Chondrocyte (in vitro differentiated cells): ENCODE results near the gene MAB21L2. TPM values are rescaled to one million over a fixed set of nuclear protein-coding genes. Genes with fewer than 3 reads are reported as not detected.

Experiments used
- DNase-seq: peaks from one replicate; pipeline ENCODE4 v3.0.0; 2021; ENCODE audit warnings: mixed read lengths, low spot score
- H3K27ac Mint-ChIP-seq: one replicate; pipeline ENCODE4 v1.8.0; 2021; ENCODE audit warnings: mild to moderate bottlenecking, moderate library complexity, mixed read lengths; ENCODE audit not compliant: unreplicated experiment
- H3K27me3 Mint-ChIP-seq: 2 replicates; pipeline ENCODE4 v1.8.0; 2021; ENCODE audit warnings: low read depth, mixed read lengths
- H3K36me3 Mint-ChIP-seq: 2 replicates; pipeline ENCODE4 v1.8.0; 2021; ENCODE audit warnings: low read depth, mixed read lengths
- H3K4me1 Mint-ChIP-seq: 2 replicates; pipeline ENCODE4 v1.8.0; 2021; ENCODE audit warnings: low read depth, mild to moderate bottlenecking, mixed read lengths
- H3K4me3 Mint-ChIP-seq: one replicate; pipeline ENCODE4 v1.8.0; 2021; ENCODE audit warnings: mild to moderate bottlenecking, moderate library complexity, mixed read lengths; ENCODE audit not compliant: unreplicated experiment
- H3K9me3 Mint-ChIP-seq: 2 replicates; pipeline ENCODE4 v1.8.0; 2021; ENCODE audit warnings: low read depth, mixed read lengths
- CTCF ChIP-seq: fragments of 200-600 bp; sonication (generic); IDR thresholded peaks from 2 replicates; pipeline ENCODE4 v1.5.0; 2021; ENCODE audit warnings: antibody characterized with exemption, mild to moderate bottlenecking, moderate library complexity
- total RNA-seq: library from RNA; stranded (reverse); gene quantifications from 3 replicates; pipeline ENCODE4 v1.2.1, GENCODE V29; 2021

MAB21L2 gene
- total RNA-seq, 1 donor from 2014 or later, result 4.2 TPM

- H3K27me3 Mint-ChIP-seq, result no peaks in the 10 kb centered on the region
- peak overlapping the region; percentile 90 for H3K27ac Mint-ChIP-seq
- H3K4me3 Mint-ChIP-seq, result peak overlapping the region; percentile 84
- no peak for DNase-seq
- no peaks in the 10 kb centered on the region for H3K36me3 Mint-ChIP-seq
- TF ChIP-seq CTCF, result no peak
- H3K9me3 Mint-ChIP-seq, result no peaks in the 10 kb centered on the region
- peaks cover 48% of the 10 kb centered on the region for H3K4me1 Mint-ChIP-seq
Measured at GRCh38 chr4:150578745-150579501, 3.0 kb upstream of the MAB21L2 start.

- Mint-ChIP-seq H3K36me3 (no peaks in the 10 kb centered on the region), H3K27me3 (no peaks in the 10 kb centered on the region), H3K4me1 (peaks cover 49% of the 10 kb centered on the region), H3K4me3 (peak overlapping the region; percentile 84), H3K9me3 (no peaks in the 10 kb centered on the region), H3K27ac (peak overlapping the region; percentile 90)
- DNase-seq, result peak; percentile 91
- TF ChIP-seq CTCF, result no peak
Measured at GRCh38 chr4:150579551-150580234, 2.3 kb upstream of the MAB21L2 start.

GRCh38 chr4:150580306-150580705 is 1.6 kb upstream of the MAB21L2 start:
- no peaks in the 10 kb centered on the region for H3K27me3 Mint-ChIP-seq
- no peaks in the 10 kb centered on the region for H3K9me3 Mint-ChIP-seq
- no peak for TF ChIP-seq CTCF
- no peaks in the 10 kb centered on the region for H3K36me3 Mint-ChIP-seq
- H3K4me3 Mint-ChIP-seq, result peak overlapping the region; percentile 84
- H3K27ac Mint-ChIP-seq, result peak overlapping the region; percentile 90
- peaks cover 45% of the 10 kb centered on the region for H3K4me1 Mint-ChIP-seq
- no peak for DNase-seq

GRCh38 chr4:150581056-150581605 is 820 bp upstream of the MAB21L2 start:
- Mint-ChIP-seq H3K4me1 (peaks cover 46% of the 10 kb centered on the region), H3K9me3 (no peaks in the 10 kb centered on the region), H3K27ac (peak overlapping the region; percentile 92), H3K27me3 (no peaks in the 10 kb centered on the region), H3K36me3 (no peaks in the 10 kb centered on the region), H3K4me3 (peak overlapping the region; percentile 85)
- TF ChIP-seq CTCF, result no peak
- DNase-seq, result no peak

- Mint-ChIP-seq H3K9me3 (no peaks in the 10 kb centered on the region), H3K27me3 (no peaks in the 10 kb centered on the region), H3K4me3 (peak overlapping the region; percentile 85), H3K27ac (peak overlapping the region; percentile 92), H3K4me1 (peaks cover 51% of the 10 kb centered on the region), H3K36me3 (no peaks in the 10 kb centered on the region)
- no peak for DNase-seq
- TF ChIP-seq CTCF, result no peak
Measured at GRCh38 chr4:150581641-150582051, 305 bp upstream of the MAB21L2 start.
